Right lobe of liver (tissue), 4 donors: ENCODE results near the gene PLXNB1.

Experiments used
- CTCF ChIP-seq, 4 donors: fragments of 200-600 bp in 3 of 4; fragments of 450-650 bp in 1 of 4; IDR thresholded peaks; one replicate each; pipeline versions ENCODE4 v1.5.1 to v1.8.0; 2016 to 2022; ENCODE audit warnings: antibody characterized with exemption in 4 of 4, mild to moderate bottlenecking in 2 of 4
- POLR2A ChIP-seq: fragments of 450-650 bp; IDR thresholded peaks from one replicate; pipeline ENCODE4 v1.6.1; 2017; ENCODE audit warnings: antibody characterized with exemption, mild to moderate bottlenecking
- donor health status: DM: no; HTN: no; CAD: no.
- donor health status: DM: no; HTN: no; CAD: no.
- donor health status: DM: no; HTN: yes; CAD: no.

GRCh38 chr3:48422272-48422671 lies 7.6 kb downstream of the PLXNB1 start:
- TF ChIP-seq CTCF (IDR thresholded peaks at IDR 0.05) (no peak), POLR2A (no peak)
